Body of pancreas (tissue), 4 donors: ENCODE results near the gene NUDT3.

Source experiments
- CTCF ChIP-seq, 7 experiments: fragments of 450-650 bp in 4 of 7; fragments of 200-600 bp in 3 of 7; sonication (generic) in 3 of 7; IDR thresholded peaks; one replicate each; pipeline ENCODE4 v1.5.1; 2016 to 2019; ENCODE audit warnings: antibody characterized with exemption in 7 of 7
- POLR2A ChIP-seq, 3 donors: fragments of 450-650 bp; IDR thresholded peaks; one replicate each; pipeline ENCODE4 v1.6.1; 2016; ENCODE audit warnings: antibody characterized with exemption in 3 of 3, mild to moderate bottlenecking in 2 of 3

GRCh38 chr6:34384321-34385153 lies 7.9 kb downstream of the NUDT3 start:
- TF ChIP-seq CTCF (IDR thresholded peaks at IDR 0.05) (no peak), POLR2A (IDR thresholded peaks at IDR 0.05) (no peak)
